Spleen (tissue), 11 donors: Measurements from ENCODE around the gene ABCA7. TPM values are rescaled to one million over a fixed set of nuclear protein-coding genes. Genes with fewer than 3 reads are reported as not detected.
A peak's percentile ranks its signal among the peaks of the same experiment; 100 is the strongest.

Experiments
- DNase-seq: peaks from one replicate; pipeline ENCODE4 v3.0.0-alpha.2; 2020
- H3K27ac ChIP-seq, 8 donors: fragments of 200-600 bp; sonication (generic) in 7 of 8; 1 replicate in 4 of 8; 2 replicates in 4 of 8; pipeline versions ENCODE4 v1.5.0 to v1.8.0; 2016 to 2021; ENCODE audit warnings: inconsistent platforms in 4 of 8, mild to moderate bottlenecking in 4 of 8, moderate library complexity in 1 of 8
- H3K27me3 ChIP-seq, 7 donors: fragments of 200-600 bp; sonication (generic) in 6 of 7; replicated peaks in 1 of 7; 1 replicate in 4 of 7; 2 replicates in 3 of 7; pipeline versions ENCODE4 v1.5.0 to v1.8.0; 2016 to 2021; ENCODE audit warnings: inconsistent platforms in 3 of 7, mild to moderate bottlenecking in 1 of 7
- H3K36me3 ChIP-seq, 6 donors: fragments of 200-600 bp; sonication (generic) in 5 of 6; 1 replicate in 4 of 6; 2 replicates in 2 of 6; pipeline versions ENCODE4 v1.5.0 to v1.8.0; 2016 to 2021; ENCODE audit warnings: inconsistent platforms in 2 of 6
- H3K4me1 ChIP-seq, 6 donors: fragments of 200-600 bp; sonication (generic) in 5 of 6; 1 replicate in 3 of 6; 2 replicates in 3 of 6; pipeline versions ENCODE4 v1.5.0 to v1.8.0; 2016 to 2021; ENCODE audit warnings: inconsistent platforms in 3 of 6
- H3K4me3 ChIP-seq, 8 donors: fragments of 200-600 bp; sonication (generic) in 7 of 8; 1 replicate in 4 of 8; 2 replicates in 4 of 8; pipeline versions ENCODE4 v1.5.0 to v1.8.0; 2016 to 2021; ENCODE audit warnings: inconsistent platforms in 4 of 8, mild to moderate bottlenecking in 4 of 8, moderate library complexity in 2 of 8
- H3K9me3 ChIP-seq, 8 donors: fragments of 200-600 bp; sonication (generic) in 7 of 8; 1 replicate in 4 of 8; 2 replicates in 4 of 8; pipeline versions ENCODE4 v1.5.0 to v1.8.0; 2016 to 2021; ENCODE audit warnings: inconsistent platforms in 4 of 8
- POLR2A ChIP-seq, 3 donors: fragments of 450-650 bp; IDR thresholded peaks; one replicate each; pipeline ENCODE4 v1.5.1; 2017; ENCODE audit warnings: antibody characterized with exemption in 3 of 3, mild to moderate bottlenecking in 1 of 3
- POLR2AphosphoS5 ChIP-seq, 3 donors: sonication (generic); formaldehyde crosslinking; IDR thresholded peaks; one replicate each; pipeline ENCODE4 v1.5.1; 2017; ENCODE audit warnings: antibody characterized with exemption in 3 of 3
- WGBS, 5 donors: extraction: QIAGEN DNeasy Blood & Tissue Kit in 3 of 5; methylation state at CpG; one replicate each; pipeline versions ENCODE4 v1.1.5 to v1.1.7; 2013 to 2018; 5-methylcytosine and 5-hydroxymethylcytosine counted together
- intact Hi-C: fragments of 100-400 bp; cut with DNase I; formaldehyde crosslinking; loops from one replicate; pipeline ENCODE4 v1.15.0; 2023; ENCODE audit warnings: low total_unique reads
- polyA plus RNA-seq, 3 donors: library from polyadenylated mRNA; stranded (reverse); fragments of 200-250 nt; gene quantifications; one replicate each; pipeline ENCODE4 v1.2.1, GENCODE V29; 2013
- total RNA-seq, 7 donors: library from RNA; depleted of rRNA in 3 of 7; stranded (reverse); fragments of >200 nt in 3 of 7; fragmentation: NEBNext Ultra II Directional in 4 of 7; extraction: Animal tissue kit (Norgen Biotek cat#: 25700) in 4 of 7; gene quantifications; one replicate each; pipeline versions ENCODE4 v1.1.0 to v1.2.1, GENCODE V29; 2016 to 2021
- TF ChIP-seq, protein P1 (sequence below), 11 experiments: fragments of 200-600 bp in 7 of 11; fragments of 450-650 bp in 4 of 11; sonication (generic) in 4 of 11; IDR thresholded peaks in 8 of 11; conservative IDR thresholded peaks in 3 of 11; 1 replicate in 7 of 11; 2 replicates in 4 of 11; pipeline versions ENCODE4 v1.4.0 to v1.8.0; 2016 to 2021; ENCODE audit warnings: antibody characterized with exemption in 11 of 11, inconsistent platforms in 4 of 11, mild to moderate bottlenecking in 1 of 11
- donor health status: healthy with polysubstance abuse.
- donor health status: DM: no; HTN: no; CAD: no; lungs with moderate emphysema.
- donor health status: DM: no; HTN: no; CAD: no.
- donor health status: Bipolar disorder and iron deficiency.
- donor health status: healthy.
- donor health status: DM: no; HTN: no; CAD: no.
- donor health status: DM: yes; HTN: yes; CAD: no.

Gene ABCA7
- total and polyA plus RNA-seq, 10 donors: 64.6 to 197 (median 102) TPM

DNA sequence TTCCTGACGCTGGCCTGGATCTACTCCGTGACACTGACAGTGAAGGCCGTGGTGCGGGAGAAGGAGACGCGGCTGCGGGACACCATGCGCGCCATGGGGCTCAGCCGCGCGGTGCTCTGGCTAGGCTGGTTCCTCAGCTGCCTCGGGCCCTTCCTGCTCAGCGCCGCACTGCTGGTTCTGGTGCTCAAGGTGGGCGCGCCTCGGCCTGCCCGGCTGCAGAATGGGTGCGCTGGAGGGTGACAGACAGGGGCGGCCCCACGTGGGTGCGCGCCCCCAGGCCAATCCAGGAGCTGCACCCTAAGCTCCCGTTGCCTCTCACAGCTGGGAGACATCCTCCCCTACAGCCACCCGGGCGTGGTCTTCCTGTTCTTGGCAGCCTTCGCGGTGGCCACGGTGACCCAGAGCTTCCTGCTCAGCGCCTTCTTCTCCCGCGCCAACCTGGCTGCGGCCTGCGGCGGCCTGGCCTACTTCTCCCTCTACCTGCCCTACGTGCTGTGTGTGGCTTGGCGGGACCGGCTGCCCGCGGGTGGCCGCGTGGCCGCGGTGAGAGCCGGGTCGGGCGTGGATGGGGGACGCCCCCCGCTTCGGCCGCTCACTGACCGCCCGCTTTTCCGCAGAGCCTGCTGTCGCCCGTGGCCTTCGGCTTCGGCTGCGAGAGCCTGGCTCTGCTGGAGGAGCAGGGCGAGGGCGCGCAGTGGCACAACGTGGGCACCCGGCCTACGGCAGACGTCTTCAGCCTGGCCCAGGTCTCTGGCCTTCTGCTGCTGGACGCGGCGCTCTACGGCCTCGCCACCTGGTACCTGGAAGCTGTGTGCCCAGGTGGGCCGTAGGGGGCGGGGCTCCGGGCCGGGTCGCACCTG lies 7.2 kb downstream of the ABCA7 start:
- 83 to 91% (median 85%) methylated on average over 65 to 77 of the region's 77 CpGs for WGBS, 5 donors
- Histone ChIP-seq H3K27ac (peak overlapping the region in 2 of 8 donors; percentile 30 to 42), H3K4me3 (no peak overlapping the region), H3K36me3 (peaks cover 0 to 71% (median 30%) of the 10 kb centered on the region in 6 donors), H3K9me3 (no peaks in the 10 kb centered on the region), H3K27me3 (no peaks in the 10 kb centered on the region), H3K4me1 (peaks cover 0 to 35% (median 14%) of the 10 kb centered on the region in 6 donors)
- DNase-seq: no peak
- intact Hi-C loops: no loop called here
- no peak for TF ChIP-seq POLR2A (IDR thresholded peaks at IDR 0.05)
- TF ChIP-seq POLR2AphosphoS5 (IDR thresholded peaks at IDR 0.05): peak in 1 of 3 donors; percentile 36
- TF ChIP-seq, protein P1, sequence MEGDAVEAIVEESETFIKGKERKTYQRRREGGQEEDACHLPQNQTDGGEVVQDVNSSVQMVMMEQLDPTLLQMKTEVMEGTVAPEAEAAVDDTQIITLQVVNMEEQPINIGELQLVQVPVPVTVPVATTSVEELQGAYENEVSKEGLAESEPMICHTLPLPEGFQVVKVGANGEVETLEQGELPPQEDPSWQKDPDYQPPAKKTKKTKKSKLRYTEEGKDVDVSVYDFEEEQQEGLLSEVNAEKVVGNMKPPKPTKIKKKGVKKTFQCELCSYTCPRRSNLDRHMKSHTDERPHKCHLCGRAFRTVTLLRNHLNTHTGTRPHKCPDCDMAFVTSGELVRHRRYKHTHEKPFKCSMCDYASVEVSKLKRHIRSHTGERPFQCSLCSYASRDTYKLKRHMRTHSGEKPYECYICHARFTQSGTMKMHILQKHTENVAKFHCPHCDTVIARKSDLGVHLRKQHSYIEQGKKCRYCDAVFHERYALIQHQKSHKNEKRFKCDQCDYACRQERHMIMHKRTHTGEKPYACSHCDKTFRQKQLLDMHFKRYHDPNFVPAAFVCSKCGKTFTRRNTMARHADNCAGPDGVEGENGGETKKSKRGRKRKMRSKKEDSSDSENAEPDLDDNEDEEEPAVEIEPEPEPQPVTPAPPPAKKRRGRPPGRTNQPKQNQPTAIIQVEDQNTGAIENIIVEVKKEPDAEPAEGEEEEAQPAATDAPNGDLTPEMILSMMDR (IDR thresholded peaks at IDR 0.05 in 8 of 11, conservative IDR thresholded peaks at IDR 0.05 in 3 of 11): no peak

DNA sequence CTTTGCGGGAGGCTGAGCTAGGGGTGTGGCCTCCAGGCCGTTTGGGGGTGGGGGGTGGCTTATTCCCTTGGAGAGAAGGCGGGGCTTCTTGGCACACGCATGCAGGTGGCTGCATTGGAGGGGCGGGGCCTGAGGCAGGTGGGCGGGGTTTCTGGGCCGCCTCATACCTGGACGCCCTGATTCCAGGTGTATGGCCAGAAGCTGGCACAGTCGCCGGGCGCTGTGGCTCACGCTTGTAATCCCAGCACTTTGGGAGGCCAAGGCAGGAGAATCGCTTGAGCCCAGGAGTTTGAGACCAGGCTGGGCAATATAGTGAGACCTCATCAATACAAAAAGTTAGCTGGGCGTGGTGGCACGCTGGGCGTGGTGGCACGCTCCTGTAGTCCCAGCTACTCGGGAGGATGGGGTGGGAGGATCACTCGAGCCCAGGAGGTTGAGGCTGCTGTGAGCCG lies 7.8 kb downstream of the ABCA7 start:
- Histone ChIP-seq H3K36me3 (peaks cover 0 to 65% (median 26%) of the 10 kb centered on the region in 6 donors), H3K9me3 (no peaks in the 10 kb centered on the region), H3K27ac (no peak overlapping the region), H3K27me3 (no peaks in the 10 kb centered on the region), H3K4me3 (no peak overlapping the region), H3K4me1 (peaks cover 0 to 29% (median 11%) of the 10 kb centered on the region in 6 donors)
- TF ChIP-seq, protein P1 (IDR thresholded peaks at IDR 0.05 in 8 of 11, conservative IDR thresholded peaks at IDR 0.05 in 3 of 11): no peak
- TF ChIP-seq POLR2A (IDR thresholded peaks at IDR 0.05) (no peak), POLR2AphosphoS5 (IDR thresholded peaks at IDR 0.05) (no peak)
- DNase-seq: no peak
- intact Hi-C loops: no loop called here
- WGBS, 5 donors: 81 to 94% (median 86%) methylated on average over 11 to 20 of the region's 20 CpGs

DNA sequence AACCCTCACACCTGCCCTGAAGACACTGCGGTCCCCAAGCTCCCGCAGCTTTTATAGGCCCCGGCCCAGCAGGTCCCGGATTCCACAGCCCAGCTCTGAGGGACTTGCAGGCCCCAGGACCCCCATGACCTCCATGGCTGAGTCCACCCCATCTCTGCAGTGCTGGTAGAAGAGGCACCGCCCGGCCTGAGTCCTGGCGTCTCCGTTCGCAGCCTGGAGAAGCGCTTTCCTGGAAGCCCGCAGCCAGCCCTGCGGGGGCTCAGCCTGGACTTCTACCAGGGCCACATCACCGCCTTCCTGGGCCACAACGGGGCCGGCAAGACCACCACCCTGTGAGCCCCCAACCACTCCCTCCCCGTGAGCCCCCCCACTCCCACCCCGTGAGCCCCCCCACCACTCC lies 9.2 kb downstream of the ABCA7 start:
- no peak overlapping the region for H3K27ac ChIP-seq
- H3K27me3 ChIP-seq: no peaks in the 10 kb centered on the region
- 92 to 97% (median 94%) methylated on average over 14 to 17 of the region's 17 CpGs for WGBS, 5 donors
- no peak for TF ChIP-seq POLR2AphosphoS5 (IDR thresholded peaks at IDR 0.05)
- TF ChIP-seq, protein P1 (IDR thresholded peaks at IDR 0.05 in 8 of 11, conservative IDR thresholded peaks at IDR 0.05 in 3 of 11): no peak
- no peak for TF ChIP-seq POLR2A (IDR thresholded peaks at IDR 0.05)
- no peak for DNase-seq
- no peaks in the 10 kb centered on the region for H3K9me3 ChIP-seq
- H3K4me3 ChIP-seq: no peak overlapping the region
- H3K4me1 ChIP-seq: peaks cover 0 to 21% (median 9%) of the 10 kb centered on the region in 6 donors
- H3K36me3 ChIP-seq: peaks cover 0 to 66% (median 24%) of the 10 kb centered on the region in 6 donors
- intact Hi-C loops: no loop called here

DNA sequence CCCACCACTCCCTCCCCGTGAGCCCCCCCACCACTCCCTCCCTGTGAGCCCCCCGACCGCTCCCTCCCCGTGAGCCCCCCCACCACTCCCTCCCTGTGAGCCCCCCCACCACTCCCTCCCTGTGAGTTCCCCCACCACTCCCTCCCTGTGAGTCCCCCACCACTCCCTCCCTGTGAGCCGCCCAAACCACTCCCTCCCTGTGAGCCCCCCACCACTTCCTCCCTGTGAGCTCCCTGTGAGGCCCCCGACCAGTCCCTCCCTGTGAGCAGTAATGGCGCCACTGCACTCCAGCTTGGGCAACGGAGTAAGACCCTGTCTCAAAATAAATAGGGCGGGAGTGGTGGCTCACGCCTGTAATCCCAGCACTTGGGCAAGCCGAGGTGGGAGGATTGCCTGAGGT lies 9.9 kb downstream of the ABCA7 start:
- H3K9me3 ChIP-seq: peaks cover 0 to 2% (median 0%) of the 10 kb centered on the region in 8 donors
- peaks cover 0 to 66% (median 28%) of the 10 kb centered on the region in 6 donors for H3K36me3 ChIP-seq
- peaks cover 0 to 21% (median 9%) of the 10 kb centered on the region in 6 donors for H3K4me1 ChIP-seq
- H3K27ac ChIP-seq: no peak overlapping the region
- DNase-seq: no peak
- H3K27me3 ChIP-seq: no peaks in the 10 kb centered on the region
- 52 to 79% (median 62%) methylated on average over 7 to 11 of the region's 11 CpGs for WGBS, 5 donors
- intact Hi-C loops: no loop called here
- no peak for TF ChIP-seq POLR2A (IDR thresholded peaks at IDR 0.05)
- TF ChIP-seq POLR2AphosphoS5 (IDR thresholded peaks at IDR 0.05): no peak
- no peak overlapping the region for H3K4me3 ChIP-seq
